ENCODE measurements around the gene SNAPIN.
"Not testable (repeated sequence)": the region's sequence is repeated elsewhere in the genome, so short reads cannot be mapped to it uniquely, and the experiment has no call there.

The SNAPIN gene

DNA sequence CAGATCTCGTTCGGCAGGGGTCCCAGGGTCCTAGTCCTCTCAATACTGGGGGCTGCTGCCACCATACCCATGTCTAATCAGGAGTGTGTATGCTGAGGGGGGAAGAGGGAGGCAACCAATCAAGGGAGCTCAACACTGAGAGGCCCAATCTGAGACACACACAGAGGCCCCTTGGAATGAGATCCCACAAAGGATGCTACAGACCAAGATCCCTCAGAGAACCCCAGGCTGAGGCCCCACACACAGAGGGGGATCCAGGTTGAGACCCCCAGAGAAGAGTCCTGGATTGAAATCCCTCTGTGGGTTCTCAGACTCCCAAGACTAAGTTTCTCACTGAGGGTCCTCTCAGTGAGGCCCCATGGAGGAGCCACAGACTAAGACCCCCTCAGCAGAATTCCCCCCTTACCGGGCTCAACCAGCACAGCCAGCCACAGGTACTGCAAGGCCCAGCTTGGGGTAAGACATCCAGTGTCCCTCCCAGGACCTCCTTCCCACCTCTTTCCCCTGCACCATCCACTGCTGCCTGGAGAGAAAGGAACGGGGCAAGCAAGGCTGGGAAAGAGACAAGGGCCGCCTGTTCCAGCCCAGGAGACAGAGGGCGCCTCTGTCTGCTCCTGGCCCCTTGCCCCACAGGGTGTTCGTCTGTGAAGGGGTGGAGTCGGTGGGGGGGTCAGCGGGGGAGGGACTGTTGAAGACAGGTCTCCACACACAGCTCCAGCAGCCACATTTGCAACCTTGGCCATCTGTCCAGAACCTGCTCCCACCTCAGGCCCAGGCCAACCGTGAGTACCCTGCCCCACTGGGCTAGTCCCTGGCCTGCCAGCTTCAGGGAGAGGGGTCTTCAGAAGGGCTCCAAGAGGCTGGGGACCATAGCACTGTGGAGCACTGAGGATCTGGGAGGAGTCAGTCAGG is 30.5 kb upstream of the SNAPIN start, which contains the start of gene S100A1:
Gene S100A1, plus strand, starts transcription at position 720 of the 912 bp plus-strand sequence. CDS start 2,088 bp downstream, outside the sequence.
- peak; percentile 55 for DNase-seq

- DNase-seq, result no peak
These were observed 29.7 kb upstream of the SNAPIN start for GRCh38 chr1:153628638-153629342.

GRCh38 chr1:153629343-153629665 is 29.2 kb upstream of the SNAPIN start:
- DNase-seq, result no peak

GRCh38 chr1:153629971-153630370 is 28.5 kb upstream of the SNAPIN start:
- peak; percentile 50 for DNase-seq

DNA sequence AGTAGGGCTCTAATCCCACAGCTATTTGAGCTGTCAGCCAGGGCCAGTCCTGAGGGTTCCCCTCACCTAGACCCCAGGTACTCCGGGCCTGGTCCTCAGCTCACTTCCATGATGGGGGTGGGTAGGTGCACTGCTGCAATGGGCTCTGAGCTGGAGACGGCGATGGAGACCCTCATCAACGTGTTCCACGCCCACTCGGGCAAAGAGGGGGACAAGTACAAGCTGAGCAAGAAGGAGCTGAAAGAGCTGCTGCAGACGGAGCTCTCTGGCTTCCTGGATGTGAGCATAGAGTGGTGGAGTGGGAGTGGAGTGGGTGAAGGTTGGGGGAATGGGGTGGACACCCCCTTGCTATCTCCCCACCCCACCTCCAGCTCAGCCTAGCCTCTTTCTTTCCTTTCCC is 28.1 kb upstream of the SNAPIN start:
- no peak for DNase-seq

DNA sequence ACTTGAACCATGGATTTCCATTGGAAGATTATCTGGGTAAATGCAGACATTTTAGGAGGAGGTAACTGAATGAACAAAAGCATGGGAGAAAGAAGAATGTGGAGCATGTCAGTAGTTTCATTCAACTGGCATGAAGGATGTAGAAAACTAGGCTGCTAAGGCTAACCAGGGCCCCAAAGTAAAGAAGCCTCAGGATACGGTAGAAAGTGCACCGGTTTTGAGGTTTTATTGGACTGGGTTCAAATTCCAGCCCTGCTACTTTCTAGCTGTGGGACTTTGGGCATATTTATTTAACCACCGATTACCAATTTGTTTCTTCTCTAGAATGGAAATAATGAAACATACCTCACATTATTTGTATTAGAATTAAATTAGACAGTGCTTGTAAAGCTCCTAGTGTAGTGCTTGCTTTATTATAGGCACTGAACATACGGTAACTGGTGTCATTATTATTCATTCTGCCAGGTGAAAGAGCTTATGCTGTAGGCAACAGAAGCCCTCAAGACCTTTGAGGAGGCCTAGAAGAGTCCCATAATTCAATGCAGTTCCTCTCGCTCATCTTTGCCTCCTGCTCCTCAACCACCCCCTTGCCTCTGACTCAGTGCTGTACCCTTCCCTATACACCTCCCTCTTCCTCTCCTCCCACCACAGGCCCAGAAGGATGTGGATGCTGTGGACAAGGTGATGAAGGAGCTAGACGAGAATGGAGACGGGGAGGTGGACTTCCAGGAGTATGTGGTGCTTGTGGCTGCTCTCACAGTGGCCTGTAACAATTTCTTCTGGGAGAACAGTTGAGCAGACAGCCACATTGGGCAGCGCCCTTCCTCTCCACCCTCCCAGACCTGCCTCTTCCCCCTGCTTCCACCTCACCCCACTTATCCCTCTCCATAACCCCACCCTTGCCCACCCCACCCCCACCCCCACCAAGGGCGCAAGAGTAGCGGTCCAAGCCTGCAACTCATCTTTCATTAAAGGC is 27.2 kb upstream of the SNAPIN start:
- no peak for DNase-seq

- DNase-seq, result no peak
These were observed 25.2 kb upstream of the SNAPIN start for GRCh38 chr1:153633161-153633753.

DNA sequence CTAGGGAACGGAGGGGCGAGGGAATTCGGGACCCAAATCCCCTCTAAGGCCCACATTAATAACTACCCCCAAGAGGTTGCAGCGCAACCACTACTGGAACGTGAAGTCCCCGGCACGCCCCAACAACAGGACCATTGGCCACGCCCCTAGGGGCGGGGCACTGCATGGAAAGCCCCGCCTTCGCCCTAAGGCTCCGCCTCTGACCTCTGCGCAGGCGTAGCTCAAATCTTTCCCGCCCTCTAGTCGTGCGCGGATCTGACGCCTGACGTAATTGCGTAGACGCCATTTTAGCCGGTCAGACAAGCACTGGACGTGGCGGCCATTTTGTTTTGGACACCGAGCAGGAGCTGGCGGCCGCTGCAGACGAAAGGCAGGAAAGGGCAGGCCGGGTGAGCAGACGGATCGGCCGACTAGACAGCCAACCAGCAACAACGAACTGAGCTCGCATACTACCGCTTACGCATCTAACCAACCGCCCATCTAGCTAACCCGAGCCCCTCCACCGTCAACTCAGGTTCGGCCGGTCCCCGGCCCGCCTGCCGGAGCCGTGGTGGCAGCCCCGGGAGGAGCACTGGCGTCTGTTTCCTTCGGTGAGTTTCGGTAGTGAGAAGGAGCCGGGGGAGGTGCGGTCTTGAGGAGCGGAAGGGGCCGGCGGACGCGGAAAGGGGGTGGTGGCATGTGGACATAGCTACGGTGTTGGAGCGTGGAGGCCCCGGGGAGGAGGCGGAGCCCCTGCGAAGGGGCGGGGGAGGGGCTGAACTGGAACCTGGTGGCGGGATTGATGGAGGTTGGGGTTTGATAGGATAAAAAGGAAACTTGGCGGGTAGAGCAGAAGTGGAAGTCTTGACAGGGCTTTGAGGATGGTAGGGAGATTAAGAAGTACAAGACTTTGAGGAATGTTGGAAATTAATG is 24.5 kb upstream of the SNAPIN start, which contains the start of gene CHTOP:
Gene CHTOP, plus strand, starts transcription at position 313 of the 912 bp plus-strand sequence. CDS start 2,523 bp downstream, outside the sequence.
- DNase-seq, result peak; percentile 98

DNA sequence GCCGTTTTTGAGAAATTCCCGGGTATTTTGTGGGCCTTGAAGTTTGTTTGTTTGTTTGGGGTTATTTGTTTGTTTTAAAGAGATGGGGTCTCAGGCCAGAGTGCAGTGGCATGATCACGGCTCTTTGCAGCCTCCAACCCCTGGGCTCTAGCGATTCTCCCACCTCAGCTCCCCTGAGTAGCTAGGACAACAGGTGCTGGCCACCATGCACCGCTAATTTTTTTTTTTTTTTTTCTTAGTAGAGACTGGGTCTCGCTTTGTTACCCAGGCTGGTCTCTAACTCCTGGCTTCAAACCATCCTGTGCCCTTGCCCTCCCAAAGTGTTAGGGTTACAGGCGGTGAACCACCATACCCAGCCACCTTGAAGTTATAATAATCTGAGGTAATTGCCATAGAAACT is 22.6 kb upstream of the SNAPIN start:
- DNase-seq, result no peak

DNA sequence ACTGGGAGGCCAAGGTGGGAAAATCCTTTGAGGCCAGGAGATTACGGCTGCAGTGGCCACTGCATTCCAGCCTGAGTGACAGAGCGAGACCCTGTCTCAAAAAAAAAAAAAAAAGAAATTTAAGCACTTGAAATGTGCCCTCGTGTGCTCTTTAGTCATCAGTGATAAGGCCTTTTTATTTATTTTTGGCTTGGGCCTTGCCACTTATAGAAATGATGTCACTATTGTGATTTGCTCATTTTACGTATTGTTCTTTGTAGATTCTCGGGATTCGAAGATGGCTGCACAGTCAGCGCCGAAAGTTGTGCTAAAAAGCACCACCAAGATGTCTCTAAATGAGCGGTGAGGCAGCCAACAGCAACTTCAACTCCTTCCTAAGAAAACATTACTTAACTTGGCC is 22.2 kb upstream of the SNAPIN start:
- DNase-seq, result no peak

- DNase-seq, result no peak
These were observed 20.2 kb upstream of the SNAPIN start for GRCh38 chr1:153638261-153638660.

GRCh38 chr1:153639280-153639679 is 19.2 kb upstream of the SNAPIN start:
- no peak for DNase-seq

DNA sequence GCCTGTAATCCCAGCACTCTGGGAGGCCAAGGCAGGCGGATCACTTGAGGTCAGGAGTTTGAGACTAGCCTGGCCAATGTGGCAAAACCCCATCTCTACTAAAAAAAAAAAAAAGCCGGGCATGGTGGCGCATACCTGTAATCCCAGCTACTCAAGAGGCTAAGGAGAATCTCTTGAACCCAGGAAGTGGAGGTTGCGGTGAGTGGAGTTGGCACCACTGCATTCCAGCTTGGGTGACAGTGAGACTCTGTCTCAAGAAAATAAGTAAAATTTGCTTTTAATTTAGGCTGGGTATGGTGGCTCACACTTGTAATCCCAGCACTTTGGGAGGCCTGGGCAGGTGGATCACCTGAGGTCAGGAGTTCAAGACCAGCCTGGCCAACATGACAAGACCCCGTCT is 18.3 kb upstream of the SNAPIN start:
- not testable (repeated sequence) for DNase-seq

DNA sequence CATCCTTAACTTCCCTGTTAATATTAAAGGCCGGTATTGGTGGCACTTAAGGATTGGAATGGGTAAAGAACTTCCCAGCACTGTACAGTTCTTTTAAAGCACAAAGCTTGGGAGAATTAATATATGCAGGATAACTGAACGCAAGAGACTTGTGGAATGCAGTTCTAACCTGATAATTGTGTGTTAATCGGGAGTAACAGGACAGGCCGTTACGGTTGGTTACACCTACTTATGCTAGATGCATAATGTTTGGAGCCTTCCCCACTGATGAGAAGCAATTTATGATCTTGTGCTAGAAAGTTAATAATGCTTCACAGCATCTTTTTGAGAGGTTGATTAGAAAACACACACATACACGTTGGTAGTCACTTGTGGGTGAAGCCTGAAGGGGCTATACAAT is 17.6 kb upstream of the SNAPIN start:
- DNase-seq, result no peak

DNA sequence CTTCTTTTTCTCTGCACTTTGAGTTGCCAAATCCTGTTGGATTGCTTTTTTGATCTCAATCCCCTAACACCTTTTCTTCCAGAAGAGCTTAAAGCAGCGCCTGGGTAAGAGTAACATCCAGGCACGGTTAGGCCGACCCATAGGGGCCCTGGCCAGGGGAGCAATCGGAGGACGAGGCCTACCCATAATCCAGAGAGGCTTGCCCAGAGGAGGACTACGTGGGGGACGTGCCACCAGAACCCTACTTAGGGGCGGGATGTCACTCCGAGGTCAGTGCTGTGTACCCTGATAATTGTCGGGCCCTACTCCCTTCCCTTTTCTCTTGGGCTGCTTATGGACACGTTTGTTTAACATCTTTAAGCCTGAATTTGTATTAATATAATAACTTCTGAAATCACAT is 16.3 kb upstream of the SNAPIN start:
- no peak for DNase-seq

- DNase-seq, result no peak
These were observed 15.4 kb upstream of the SNAPIN start for GRCh38 chr1:153643100-153643499.

- no peak for DNase-seq
These were observed 14.7 kb upstream of the SNAPIN start for GRCh38 chr1:153643816-153644215.

DNA sequence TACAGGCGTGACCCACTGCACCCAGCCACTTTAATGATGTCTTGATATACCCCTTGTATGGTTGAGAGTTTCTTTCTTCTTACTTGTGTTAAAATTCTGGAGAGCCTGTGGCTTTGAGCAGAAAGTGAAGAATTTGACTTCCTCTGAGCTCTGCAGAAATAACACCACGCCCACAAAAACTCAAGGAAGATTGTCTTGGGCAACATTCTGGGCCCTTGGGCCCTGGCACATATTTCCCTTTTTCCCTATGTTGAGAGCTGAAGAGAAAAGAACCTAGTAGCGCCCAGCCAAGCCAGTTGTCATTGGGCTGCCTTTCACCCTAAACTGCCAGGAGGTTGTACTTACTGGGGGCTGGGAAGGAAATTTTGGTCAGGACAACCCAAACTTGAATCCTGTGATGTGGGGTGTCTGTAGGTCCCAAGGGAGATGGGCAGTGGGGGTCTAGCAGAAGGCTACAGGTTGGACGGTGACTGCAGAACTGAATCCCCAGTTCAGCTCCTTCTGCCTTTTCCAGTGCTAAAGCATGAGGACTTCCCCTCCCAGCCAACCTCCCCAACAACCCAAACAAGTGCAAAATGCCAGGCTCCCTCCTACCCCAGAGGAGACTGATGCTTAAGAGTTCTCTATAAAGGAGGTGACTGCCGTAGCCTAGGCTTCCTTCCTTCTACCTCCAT is 11.7 kb upstream of the SNAPIN start:
- DNase-seq, result no peak

DNA sequence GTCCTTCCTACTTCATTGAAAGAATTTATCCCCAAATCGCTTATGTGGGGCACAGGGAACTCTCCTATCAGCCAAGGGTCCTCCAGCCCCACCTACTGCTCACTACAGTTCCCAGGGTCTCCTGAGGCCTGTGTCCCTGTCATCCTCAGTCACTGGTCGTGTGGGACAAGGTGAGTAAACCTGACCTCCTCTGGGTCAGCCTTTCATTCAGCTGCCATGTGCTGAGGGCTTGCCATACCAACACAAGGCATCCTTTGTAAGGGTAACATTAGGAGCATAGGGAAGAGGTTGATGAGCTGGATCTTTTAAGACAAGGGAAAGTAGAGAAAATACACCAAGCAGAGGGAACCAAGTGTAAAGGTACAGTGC is 11.2 kb upstream of the SNAPIN start:
- no peak for DNase-seq

DNA sequence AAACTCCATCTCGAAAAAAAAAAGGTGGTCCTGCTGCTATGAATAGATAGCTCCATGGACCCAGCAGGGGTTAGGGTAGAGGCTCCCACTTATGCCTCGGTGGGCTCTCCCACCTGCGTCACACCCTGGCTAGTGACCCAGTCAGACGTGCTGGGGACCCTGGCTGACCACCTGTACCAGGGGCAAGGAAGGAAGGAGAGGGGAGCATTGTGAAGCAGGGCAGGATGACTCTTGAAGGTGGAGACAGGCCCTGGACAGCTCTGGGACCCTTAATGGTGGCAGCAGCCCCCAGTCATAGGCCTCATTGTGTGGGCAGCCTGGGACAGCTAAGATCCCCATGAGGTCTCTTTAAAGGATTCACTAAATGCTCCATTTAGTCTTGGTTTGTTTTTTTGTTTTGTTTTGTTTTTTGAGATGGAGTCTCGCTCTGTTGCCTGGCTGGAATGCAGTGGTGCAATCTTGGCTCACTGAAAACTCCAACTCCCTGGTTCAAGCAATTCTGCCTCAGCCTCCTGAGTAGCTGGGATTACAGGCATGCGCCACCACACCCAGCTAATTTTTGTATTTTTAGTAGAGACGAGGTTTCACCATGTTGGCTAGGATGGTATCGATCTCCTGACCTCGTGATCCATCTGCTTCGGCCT is 10.4 kb upstream of the SNAPIN start:
- DNase-seq, result no peak

Measured in right hindlimb (tissue), 1 donor.